PC-9 (cell line): ENCODE results near the gene DCLK2.

Source experiments
- CTCF ChIP-seq: fragments of 200-600 bp; sonication (generic); conservative IDR thresholded peaks from 2 replicates; pipeline ENCODE4 v1.6.1; 2017; ENCODE audit warnings: mixed run types, antibody characterized with exemption, mild to moderate bottlenecking, moderate library complexity
- EZH2 ChIP-seq: fragments of 200-600 bp; sonication (generic); IDR thresholded peaks from 2 replicates; pipeline ENCODE4 v1.8.0; 2017; ENCODE audit warnings: antibody characterized with exemption, low read depth

GRCh38 chr4:150072906-150073714 lies 5.1 kb upstream of the DCLK2 start:
- TF ChIP-seq CTCF (no peak), EZH2 (no peak)
